Stomach (tissue), 4 donors: ENCODE data around the gene MEIOSIN.

Experiments used
- CTCF ChIP-seq, 7 experiments: fragments of 450-650 bp in 4 of 7; fragments of 200-600 bp in 3 of 7; sonication (generic) in 3 of 7; IDR thresholded peaks; one replicate each; pipeline ENCODE4 v1.5.1; 2016 to 2019; ENCODE audit warnings: antibody characterized with exemption in 7 of 7, control low read depth in 2 of 7, mild to moderate bottlenecking in 1 of 7
- EP300 ChIP-seq: sonication (generic); formaldehyde crosslinking; IDR thresholded peaks from one replicate; pipeline ENCODE4 v1.6.1; 2017; ENCODE audit warnings: antibody characterized with exemption
- POLR2AphosphoS5 ChIP-seq, 3 donors: sonication (generic); formaldehyde crosslinking; IDR thresholded peaks; one replicate each; pipeline ENCODE4 v1.6.1; 2016; ENCODE audit warnings: antibody characterized with exemption in 3 of 3

- TF ChIP-seq EP300: no peak
- no peak for TF ChIP-seq POLR2AphosphoS5 (IDR thresholded peaks at IDR 0.05)
- no peak for TF ChIP-seq CTCF (IDR thresholded peaks at IDR 0.05)
Observed at GRCh38 chr19:45809643-45810159, 76.5 kb downstream of the MEIOSIN start.
